Measurements from ENCODE around the gene FAM3C. TPM values are rescaled to one million over a fixed set of nuclear protein-coding genes. Genes with fewer than 3 reads are reported as not detected.

FAM3C gene
- total RNA-seq, 1 donor from 2014 or later = 89.7 TPM

- DNase-seq (ENCODE audit: low read depth) = no peak
- no peaks in the 10 kb centered on the region for H3K36me3 ChIP-seq (ENCODE audit: control insufficient read depth, insufficient read depth, low read length)
These were observed 44.4 kb downstream of the FAM3C start for GRCh38 chr7:121351682-121352081.

GRCh38 chr7:121344497-121344896 lies 51.6 kb downstream of the FAM3C start:
- Histone ChIP-seq H3K27me3 (ENCODE audit: control insufficient read depth, insufficient read depth, low read length) (no peaks in the 10 kb centered on the region), H3K36me3 (ENCODE audit: control insufficient read depth, insufficient read depth, low read length) (peaks cover 1% of the 10 kb centered on the region), H3K4me3 (ENCODE audit: low read depth, low read length) (no peak overlapping the region)
- DNase-seq (ENCODE audit: low read depth) = no peak
- no peak for TF ChIP-seq CTCF (IDR thresholded peaks at IDR 0.05; ENCODE audit: insufficient read depth, low read length, poor library complexity, severe bottlenecking)

More at GRCh38 chr7:121351682-121352081, 44.4 kb downstream of the FAM3C start:
- no peak overlapping the region for H3K4me3 ChIP-seq (ENCODE audit: low read depth, low read length)
- peak; percentile 9 for TF ChIP-seq CTCF (IDR thresholded peaks at IDR 0.05; ENCODE audit: insufficient read depth, low read length, poor library complexity, severe bottlenecking)
- no peaks in the 10 kb centered on the region for H3K27me3 ChIP-seq (ENCODE audit: control insufficient read depth, insufficient read depth, low read length)

GRCh38 chr7:121344093-121344492 lies 52.0 kb downstream of the FAM3C start:
- no peak for DNase-seq (ENCODE audit: low read depth)
- no peak for TF ChIP-seq CTCF (IDR thresholded peaks at IDR 0.05; ENCODE audit: insufficient read depth, low read length, poor library complexity, severe bottlenecking)
- peaks cover 1% of the 10 kb centered on the region for H3K36me3 ChIP-seq (ENCODE audit: control insufficient read depth, insufficient read depth, low read length)

GRCh38 chr7:121343302-121343701 lies 52.8 kb downstream of the FAM3C start:
- Histone ChIP-seq H3K4me3 (ENCODE audit: low read depth, low read length) (no peak overlapping the region), H3K27me3 (ENCODE audit: control insufficient read depth, insufficient read depth, low read length) (no peaks in the 10 kb centered on the region), H3K36me3 (ENCODE audit: control insufficient read depth, insufficient read depth, low read length) (peaks cover 1% of the 10 kb centered on the region)
- TF ChIP-seq CTCF (IDR thresholded peaks at IDR 0.05; ENCODE audit: insufficient read depth, low read length, poor library complexity, severe bottlenecking) = no peak
- DNase-seq (ENCODE audit: low read depth) = peak; percentile 9

More at GRCh38 chr7:121344093-121344492, 52.0 kb downstream of the FAM3C start:
- H3K27me3 ChIP-seq (ENCODE audit: control insufficient read depth, insufficient read depth, low read length) = no peaks in the 10 kb centered on the region
- H3K4me3 ChIP-seq (ENCODE audit: low read depth, low read length) = no peak overlapping the region

GRCh38 chr7:121342631-121343030 lies 53.5 kb downstream of the FAM3C start:
- no peaks in the 10 kb centered on the region for H3K27me3 ChIP-seq (ENCODE audit: control insufficient read depth, insufficient read depth, low read length)
- H3K4me3 ChIP-seq (ENCODE audit: low read depth, low read length) = no peak overlapping the region
- no peak for DNase-seq (ENCODE audit: low read depth)
- no peak for TF ChIP-seq CTCF (IDR thresholded peaks at IDR 0.05; ENCODE audit: insufficient read depth, low read length, poor library complexity, severe bottlenecking)
- peaks cover 1% of the 10 kb centered on the region for H3K36me3 ChIP-seq (ENCODE audit: control insufficient read depth, insufficient read depth, low read length)

- TF ChIP-seq CTCF (IDR thresholded peaks at IDR 0.05; ENCODE audit: insufficient read depth, low read length, poor library complexity, severe bottlenecking) = no peak
- peak; percentile 7 for DNase-seq (ENCODE audit: low read depth)
- Histone ChIP-seq H3K4me3 (ENCODE audit: low read depth, low read length) (no peak overlapping the region), H3K27me3 (ENCODE audit: control insufficient read depth, insufficient read depth, low read length) (no peaks in the 10 kb centered on the region), H3K36me3 (ENCODE audit: control insufficient read depth, insufficient read depth, low read length) (peaks cover 1% of the 10 kb centered on the region)
These were observed 54.2 kb downstream of the FAM3C start for GRCh38 chr7:121341933-121342332.
